H9 (cell line): ENCODE data around the gene KIF7. TPM values are rescaled to one million over a fixed set of nuclear protein-coding genes. Genes with fewer than 3 reads are reported as not detected.

Source experiments
- DNase-seq: peaks from one replicate; pipeline ENCODE4 v3.0.0-alpha.2; 2017
- H2AFZ ChIP-seq: one replicate; pipeline ENCODE4 v1.6.1; 2013; ENCODE audit warnings: mild to moderate bottlenecking, low read length, control low read depth, moderate library complexity
- H2AK5ac ChIP-seq: 2 replicates; pipeline ENCODE4 v1.6.1; 2013; ENCODE audit warnings: low read length, control low read depth, mixed read lengths; ENCODE audit not compliant: insufficient read length
- H2BK120ac ChIP-seq: one replicate; pipeline ENCODE4 v1.6.1; 2013; ENCODE audit warnings: low read depth, mild to moderate bottlenecking, low read length, control low read depth, inconsistent platforms; ENCODE audit not compliant: poor library complexity, severe bottlenecking
- H2BK12ac ChIP-seq: 2 replicates; pipeline ENCODE4 v1.6.1; 2013; ENCODE audit warnings: low read length, control low read depth, mixed read lengths, low read depth; ENCODE audit not compliant: insufficient read length
- H2BK15ac ChIP-seq: 2 replicates; pipeline ENCODE4 v1.6.1; 2013; ENCODE audit warnings: low read depth, low read length, control low read depth
- H2BK20ac ChIP-seq: one replicate; pipeline ENCODE4 v1.6.1; 2013; ENCODE audit warnings: low read depth, mild to moderate bottlenecking, low read length, control low read depth, inconsistent platforms; ENCODE audit not compliant: poor library complexity, severe bottlenecking
- H2BK5ac ChIP-seq: 2 replicates; pipeline ENCODE4 v1.6.1; 2013; ENCODE audit warnings: low read length, control low read depth, mixed read lengths; ENCODE audit not compliant: insufficient read length
- H3K14ac ChIP-seq: 2 replicates; pipeline ENCODE4 v1.6.1; 2013; ENCODE audit warnings: low read length, control low read depth; ENCODE audit not compliant: insufficient read depth
- H3K18ac ChIP-seq: 2 replicates; pipeline ENCODE4 v1.6.1; 2013; ENCODE audit warnings: low read depth, mild to moderate bottlenecking, mixed read lengths, low read length, control low read depth; ENCODE audit not compliant: insufficient read length
- H3K23ac ChIP-seq: 2 replicates; pipeline ENCODE4 v1.6.1; 2013; ENCODE audit warnings: low read length, control low read depth, mixed read lengths, low read depth; ENCODE audit not compliant: insufficient read length
- H3K23me2 ChIP-seq: 2 replicates; pipeline ENCODE4 v1.6.1; 2013; ENCODE audit warnings: low read depth, mild to moderate bottlenecking, mixed read lengths, low read length, control low read depth; ENCODE audit not compliant: insufficient read length, poor library complexity, severe bottlenecking
- H3K27ac ChIP-seq: 2 replicates; pipeline ENCODE4 v1.5.1; 2013; ENCODE audit warnings: low read length, control low read depth, mixed read lengths, low read depth; ENCODE audit not compliant: insufficient read length
- H3K27me3 ChIP-seq: 2 replicates; pipeline ENCODE4 v1.6.1; 2013; ENCODE audit warnings: low read length, control low read depth, inconsistent platforms; ENCODE audit not compliant: insufficient read depth
- H3K4ac ChIP-seq: 2 replicates; pipeline ENCODE4 v1.6.1; 2013; ENCODE audit warnings: low read depth, mild to moderate bottlenecking, control low read depth, inconsistent platforms, low read length, moderate library complexity
- H3K4me1 ChIP-seq: 2 replicates; pipeline ENCODE4 v1.6.1; 2013; ENCODE audit warnings: low read length, control low read depth, inconsistent platforms; ENCODE audit not compliant: insufficient read depth
- H3K4me2 ChIP-seq: 2 replicates; pipeline ENCODE4 v1.6.1; 2013; ENCODE audit warnings: low read length, control low read depth, mixed read lengths; ENCODE audit not compliant: insufficient read length, insufficient read depth
- H3K56ac ChIP-seq: 2 replicates; pipeline ENCODE4 v1.6.1; 2013; ENCODE audit warnings: low read depth, mild to moderate bottlenecking, mixed read lengths, low read length, control low read depth; ENCODE audit not compliant: insufficient read length
- H3K79me1 ChIP-seq: 2 replicates; pipeline ENCODE4 v1.6.1; 2013; ENCODE audit warnings: low read depth, mild to moderate bottlenecking, moderate library complexity, low read length, control low read depth, inconsistent platforms; ENCODE audit not compliant: insufficient read depth, poor library complexity, severe bottlenecking
- H3K79me2 ChIP-seq: 2 replicates; pipeline ENCODE4 v1.6.1; 2013; ENCODE audit warnings: low read length, control low read depth, inconsistent platforms; ENCODE audit not compliant: insufficient read depth
- H3K9ac ChIP-seq: 2 replicates; pipeline ENCODE4 v1.6.1; 2013; ENCODE audit warnings: low read length, control low read depth, mixed read lengths; ENCODE audit not compliant: insufficient read length; ENCODE audit errors: extremely low read depth
- H3K9me3 ChIP-seq: one replicate; pipeline ENCODE4 v1.6.1; 2013; ENCODE audit warnings: low read depth, low read length, inconsistent platforms; ENCODE audit not compliant: control insufficient read depth
- H3T11ph ChIP-seq: one replicate; pipeline ENCODE4 v1.6.1; 2013; ENCODE audit warnings: mild to moderate bottlenecking, low read length, control low read depth, inconsistent platforms
- H4K20me1 ChIP-seq: one replicate; pipeline ENCODE4 v1.6.1; 2013; ENCODE audit not compliant: control insufficient read depth, insufficient read length, insufficient read depth
- H4K5ac ChIP-seq: 2 replicates; pipeline ENCODE4 v1.6.1; 2013; ENCODE audit warnings: low read depth, mild to moderate bottlenecking, mixed read lengths, low read length, control low read depth; ENCODE audit not compliant: insufficient read length
- H4K8ac ChIP-seq: replicated peaks from 2 replicates; pipeline ENCODE4 v1.6.1; 2013; ENCODE audit warnings: low read length, control low read depth, mixed read lengths, low read depth; ENCODE audit not compliant: insufficient read length
- H4K91ac ChIP-seq: 2 replicates; pipeline ENCODE4 v1.6.1; 2013; ENCODE audit warnings: low read depth, mild to moderate bottlenecking, moderate library complexity, mixed read lengths, low read length, control low read depth; ENCODE audit not compliant: insufficient read length
- H3K27ac Mint-ChIP-seq, 3 experiments: 2 replicates in 2 of 3; 3 replicates in 1 of 3; pipeline ENCODE4 v1.8.0; 2020 to 2021; ENCODE audit warnings: mixed read lengths in 3 of 3, mild to moderate bottlenecking in 1 of 3, moderate library complexity in 1 of 3
- H3K27me3 Mint-ChIP-seq: 2 replicates; pipeline ENCODE4 v1.8.0; 2021; ENCODE audit warnings: low read depth, mild to moderate bottlenecking, moderate library complexity, mixed read lengths
- H3K36me3 Mint-ChIP-seq, 3 experiments: 2 replicates in 2 of 3; 3 replicates in 1 of 3; pipeline ENCODE4 v1.8.0; 2020 to 2021; ENCODE audit warnings: low read depth in 3 of 3, mixed read lengths in 3 of 3; ENCODE audit not compliant: insufficient read depth in 1 of 3
- H3K4me1 Mint-ChIP-seq, 2 experiments: 2 replicates each; pipeline ENCODE4 v1.8.0; 2020; ENCODE audit warnings: mixed read lengths in 2 of 2
- H3K4me3 Mint-ChIP-seq, 2 experiments: 2 replicates in 1 of 2; 3 replicates in 1 of 2; pipeline ENCODE4 v1.8.0; 2020 to 2021; ENCODE audit warnings: mild to moderate bottlenecking in 2 of 2, mixed read lengths in 2 of 2, moderate library complexity in 1 of 2
- H3K9me3 Mint-ChIP-seq, 2 experiments: 2 replicates in 1 of 2; 3 replicates in 1 of 2; pipeline ENCODE4 v1.8.0; 2020; ENCODE audit warnings: mild to moderate bottlenecking in 2 of 2, mixed read lengths in 2 of 2, moderate library complexity in 1 of 2
- WGBS: extraction: QIAGEN DNeasy Blood & Tissue Kit; methylation state at CpG from one replicate; pipeline ENCODE4 v1.1.7; 2013; ENCODE audit warnings: missing lambda C conversion rate, low lambda C conversion rate, mixed read lengths; ENCODE audit not compliant: insufficient read length; ENCODE audit errors: extremely low coverage; 5-methylcytosine and 5-hydroxymethylcytosine counted together
- total RNA-seq: library from RNA; stranded (reverse); gene quantifications from 2 replicates; pipeline ENCODE4 v1.2.1, GENCODE V29; 2021
- TF ChIP-seq, protein P1 (sequence below): fragments of 200-600 bp; sonication (generic); conservative IDR thresholded peaks from 3 replicates; pipeline ENCODE4 v1.8.0; 2021; ENCODE audit warnings: antibody characterized with exemption, mild to moderate bottlenecking

KIF7 gene
- total RNA-seq, 1 experiment from 2014 or later = 22.0 TPM

DNA sequence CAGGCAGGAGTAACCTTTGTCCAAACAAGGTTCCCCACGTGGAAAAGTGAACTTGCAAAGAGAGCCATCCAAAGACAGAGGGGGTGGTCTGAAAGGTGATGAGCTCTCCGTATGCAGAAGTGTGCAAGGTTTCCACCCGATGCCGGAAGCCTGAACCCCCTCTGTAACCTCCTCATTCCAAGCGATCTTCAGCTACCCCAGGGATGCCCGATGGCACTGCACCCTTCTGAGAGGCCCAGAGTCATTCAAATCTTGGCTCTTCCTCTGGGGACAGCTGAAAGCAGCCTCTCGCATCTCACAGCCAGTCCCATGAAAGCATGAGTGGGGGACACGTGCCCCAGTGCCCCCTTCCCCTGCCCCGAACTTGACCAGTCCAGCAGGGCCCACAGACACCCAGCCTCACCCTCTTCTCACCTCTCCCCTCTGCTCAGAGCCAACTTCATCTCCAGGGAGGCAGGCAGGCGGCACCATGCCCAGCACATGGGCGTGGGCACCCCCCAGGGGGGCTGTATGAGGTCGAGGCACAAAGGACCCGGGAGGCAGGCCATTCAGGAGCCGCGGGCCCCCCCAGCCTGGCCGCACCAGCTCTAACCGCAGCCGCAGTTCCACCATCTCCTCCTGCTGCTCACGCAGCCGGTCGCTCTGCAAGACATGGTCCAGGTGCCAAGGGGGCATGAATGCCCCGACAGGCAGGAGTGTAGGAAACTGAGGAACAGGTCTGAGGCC lies 8.7 kb downstream of the KIF7 start:
- Histone ChIP-seq H3K23me2 (no peaks in the 10 kb centered on the region), H3K9ac (no peak overlapping the region), H3K27me3 (no peaks in the 10 kb centered on the region), H4K91ac (no peak overlapping the region), H2BK120ac (no peak overlapping the region), H4K5ac (no peak overlapping the region), H3K79me1 (no peaks in the 10 kb centered on the region), H3K4me2 (no peak overlapping the region), H3K9me3 (no peaks in the 10 kb centered on the region), H3T11ph (no peak overlapping the region), H3K4me1 (no peaks in the 10 kb centered on the region), H2BK15ac (no peak overlapping the region), H3K79me2 (no peaks in the 10 kb centered on the region), H2BK5ac (no peak overlapping the region), H3K56ac (no peak overlapping the region), H4K8ac (no peak overlapping the region), H3K18ac (no peak overlapping the region), H3K4ac (no peak overlapping the region), H2BK20ac (no peak overlapping the region), H4K20me1 (no peaks in the 10 kb centered on the region), H3K14ac (no peak overlapping the region), H2BK12ac (no peak overlapping the region), H2AFZ (no peak overlapping the region), H3K23ac (no peak overlapping the region), H3K27ac (no peak overlapping the region), H2AK5ac (no peak overlapping the region)
- Mint-ChIP-seq H3K9me3 (no peaks in the 10 kb centered on the region), H3K4me3 (peak overlapping the region in 1 of 2 experiments; percentile 26; a peak in 1 of 5 replicates), H3K27me3 (no peaks in the 10 kb centered on the region), H3K27ac (peak overlapping the region in 1 of 3 experiments; percentile 68; a peak in 1 of 7 replicates), H3K36me3 (peaks cover 17 to 62% (median 47%) of the 10 kb centered on the region in 3 experiments; a peak in 6 of 7 replicates), H3K4me1 (peaks cover 3 to 7% of the 10 kb centered on the region in 2 experiments)
- no CpG with 5 or more reads among the region's 22 CpGs for WGBS
- TF ChIP-seq, protein P1, sequence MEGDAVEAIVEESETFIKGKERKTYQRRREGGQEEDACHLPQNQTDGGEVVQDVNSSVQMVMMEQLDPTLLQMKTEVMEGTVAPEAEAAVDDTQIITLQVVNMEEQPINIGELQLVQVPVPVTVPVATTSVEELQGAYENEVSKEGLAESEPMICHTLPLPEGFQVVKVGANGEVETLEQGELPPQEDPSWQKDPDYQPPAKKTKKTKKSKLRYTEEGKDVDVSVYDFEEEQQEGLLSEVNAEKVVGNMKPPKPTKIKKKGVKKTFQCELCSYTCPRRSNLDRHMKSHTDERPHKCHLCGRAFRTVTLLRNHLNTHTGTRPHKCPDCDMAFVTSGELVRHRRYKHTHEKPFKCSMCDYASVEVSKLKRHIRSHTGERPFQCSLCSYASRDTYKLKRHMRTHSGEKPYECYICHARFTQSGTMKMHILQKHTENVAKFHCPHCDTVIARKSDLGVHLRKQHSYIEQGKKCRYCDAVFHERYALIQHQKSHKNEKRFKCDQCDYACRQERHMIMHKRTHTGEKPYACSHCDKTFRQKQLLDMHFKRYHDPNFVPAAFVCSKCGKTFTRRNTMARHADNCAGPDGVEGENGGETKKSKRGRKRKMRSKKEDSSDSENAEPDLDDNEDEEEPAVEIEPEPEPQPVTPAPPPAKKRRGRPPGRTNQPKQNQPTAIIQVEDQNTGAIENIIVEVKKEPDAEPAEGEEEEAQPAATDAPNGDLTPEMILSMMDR = no peak
- no peak for DNase-seq
